Measurements from ENCODE around the gene KCNK10.

The KCNK10 gene

DNA sequence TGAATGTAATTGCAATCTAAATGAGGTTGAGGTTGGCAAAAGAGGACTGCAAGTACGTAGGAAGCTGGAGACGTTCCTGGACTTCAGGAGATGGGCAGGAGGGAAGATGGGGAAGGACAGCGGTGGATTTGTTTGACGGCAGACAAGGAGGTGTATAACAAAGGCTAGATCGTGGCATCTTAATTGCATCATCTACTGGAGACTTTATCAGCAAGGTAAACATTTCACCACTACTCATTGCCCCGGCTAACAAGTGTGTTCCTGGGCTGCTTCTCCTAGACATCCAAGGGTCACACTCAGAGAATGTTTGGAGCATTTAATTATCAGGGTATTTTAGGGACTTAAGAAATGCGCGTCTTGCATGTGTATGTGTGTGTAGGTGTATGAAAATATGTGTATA, 128.5 kb downstream of the KCNK10 start:
- Histone ChIP-seq H3K36me3 (ENCODE audit: low read length) (no peaks in the 10 kb centered on the region), H4K20me1 (ENCODE audit: low read depth, low read length) (no peaks in the 10 kb centered on the region), H3K9me3 (ENCODE audit: insufficient read depth, low read length) (no peaks in the 10 kb centered on the region), H3K9ac (ENCODE audit: low read length) (no peak overlapping the region), H2AFZ (ENCODE audit: low read depth, low read length, severe bottlenecking) (no peak overlapping the region), H3K79me2 (ENCODE audit: insufficient read depth, low read length) (no peaks in the 10 kb centered on the region), H3K27ac (ENCODE audit: low read depth, low read length) (no peak overlapping the region), H3K27me3 (ENCODE audit: low read length) (no peaks in the 10 kb centered on the region), H3F3A (ENCODE audit: insufficient read depth) (no peaks in the 10 kb centered on the region), H3K4me3 (ENCODE audit: insufficient read depth, low read length, poor library complexity, severe bottlenecking) (no peak overlapping the region), H3K9me2 (replicated peaks; ENCODE audit: insufficient read depth, low read length) (no peaks in the 10 kb centered on the region), H3K4me2 (ENCODE audit: low read depth, low read length, poor library complexity, severe bottlenecking) (no peak overlapping the region)
- no peak for TF ChIP-seq CTCF (IDR thresholded peaks at IDR 0.05; ENCODE audit: insufficient read depth, low read length, poor library complexity, severe bottlenecking)
- TF ChIP-seq EZH2phosphoT487 (conservative IDR thresholded peaks at IDR 0.05; ENCODE audit: low read length), result no peak

DNA sequence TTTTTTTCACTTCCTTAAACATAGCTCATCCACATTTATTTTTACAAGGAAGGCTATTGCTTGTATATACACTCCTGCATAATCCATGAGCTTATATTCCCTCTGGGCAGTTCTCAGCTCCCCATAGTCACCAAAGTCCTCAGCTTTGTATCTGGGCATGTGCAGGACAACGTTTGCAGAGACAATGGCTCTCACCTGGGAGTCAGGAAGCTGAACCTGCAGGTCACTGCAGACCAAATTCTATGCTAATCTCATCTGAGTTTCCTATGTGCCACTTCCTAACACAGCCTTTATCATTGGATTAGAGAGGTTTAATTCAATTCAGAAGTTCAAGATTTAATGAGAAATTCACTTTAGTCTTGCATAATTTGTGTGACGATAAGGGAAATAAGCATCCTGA, 131.5 kb downstream of the KCNK10 start:
- H3K36me3 ChIP-seq (ENCODE audit: low read length), result no peaks in the 10 kb centered on the region
- H3K9ac ChIP-seq (ENCODE audit: low read length), result no peak overlapping the region
- no peak overlapping the region for H3K27ac ChIP-seq (ENCODE audit: low read depth, low read length)
- H3K27me3 ChIP-seq (ENCODE audit: low read length), result no peaks in the 10 kb centered on the region
- no peaks in the 10 kb centered on the region for H3F3A ChIP-seq (ENCODE audit: insufficient read depth)
- H3K9me2 ChIP-seq (replicated peaks; ENCODE audit: insufficient read depth, low read length), result no peaks in the 10 kb centered on the region
- H3K79me2 ChIP-seq (ENCODE audit: insufficient read depth, low read length), result no peaks in the 10 kb centered on the region
- H2AFZ ChIP-seq (ENCODE audit: low read depth, low read length, severe bottlenecking), result no peak overlapping the region
- H3K4me2 ChIP-seq (ENCODE audit: low read depth, low read length, poor library complexity, severe bottlenecking), result no peak overlapping the region
- no peak for TF ChIP-seq CTCF (IDR thresholded peaks at IDR 0.05; ENCODE audit: insufficient read depth, low read length, poor library complexity, severe bottlenecking)
- TF ChIP-seq EZH2phosphoT487 (conservative IDR thresholded peaks at IDR 0.05; ENCODE audit: low read length), result no peak
- no peaks in the 10 kb centered on the region for H4K20me1 ChIP-seq (ENCODE audit: low read depth, low read length)
- no peak overlapping the region for H3K4me3 ChIP-seq (ENCODE audit: insufficient read depth, low read length, poor library complexity, severe bottlenecking)
- no peaks in the 10 kb centered on the region for H3K9me3 ChIP-seq (ENCODE audit: insufficient read depth, low read length)

- Histone ChIP-seq H3K36me3 (ENCODE audit: low read length) (no peaks in the 10 kb centered on the region), H3K9me3 (ENCODE audit: insufficient read depth, low read length) (no peaks in the 10 kb centered on the region), H3K4me2 (ENCODE audit: low read depth, low read length, poor library complexity, severe bottlenecking) (no peak overlapping the region), H4K20me1 (ENCODE audit: low read depth, low read length) (no peaks in the 10 kb centered on the region), H3K27me3 (ENCODE audit: low read length) (no peaks in the 10 kb centered on the region), H3K9ac (ENCODE audit: low read length) (no peak overlapping the region), H3K27ac (ENCODE audit: low read depth, low read length) (no peak overlapping the region), H2AFZ (ENCODE audit: low read depth, low read length, severe bottlenecking) (no peak overlapping the region), H3K79me2 (ENCODE audit: insufficient read depth, low read length) (no peaks in the 10 kb centered on the region), H3K4me3 (ENCODE audit: insufficient read depth, low read length, poor library complexity, severe bottlenecking) (no peak overlapping the region), H3F3A (ENCODE audit: insufficient read depth) (no peaks in the 10 kb centered on the region), H3K9me2 (replicated peaks; ENCODE audit: insufficient read depth, low read length) (no peaks in the 10 kb centered on the region)
- TF ChIP-seq EZH2phosphoT487 (conservative IDR thresholded peaks at IDR 0.05; ENCODE audit: low read length) (no peak), CTCF (IDR thresholded peaks at IDR 0.05; ENCODE audit: insufficient read depth, low read length, poor library complexity, severe bottlenecking) (peak; percentile 55)
Observed at GRCh38 chr14:88189417-88190191, 133.5 kb downstream of the KCNK10 start.
